CD4-positive, alpha-beta T cell treated with Interleukin-6 at 100 ng/mL for 8 hours (primary cell): ENCODE results near the gene NMNAT3.

Experiments used
- DNase-seq: peaks from one replicate; pipeline ENCODE4 v3.0.0-alpha.2; 2020; ENCODE audit warnings: mixed read lengths, low spot score

Gene NMNAT3

GRCh38 chr3:139677388-139678155 is at the start of gene NMNAT3:
NMNAT3 (minus strand) TSS chr3:139677972; CDS start chr3:139627724, 50,248 bp downstream.
- DNase-seq: peak; percentile 77

DNA sequence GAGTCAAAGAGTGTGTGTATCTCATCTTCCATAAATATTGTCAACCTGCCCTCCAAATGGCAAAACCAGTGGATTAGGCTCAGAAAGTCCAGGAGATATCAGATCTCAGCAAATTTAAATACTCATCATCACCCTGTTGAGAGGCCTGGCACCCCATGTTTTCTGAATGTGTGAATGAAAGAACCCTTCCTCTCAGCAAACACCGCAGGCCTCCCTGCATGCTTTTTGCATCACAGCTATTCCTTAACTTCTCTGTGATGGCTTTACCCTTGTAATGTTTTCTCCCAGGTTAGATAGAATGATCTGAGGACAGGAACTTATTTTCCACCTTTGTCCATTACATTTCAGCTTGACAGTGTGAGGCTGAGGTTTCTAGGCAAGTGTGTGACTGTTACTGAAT is 43.6 kb upstream of the NMNAT3 start:
- no peak for DNase-seq

GRCh38 chr3:139718415-139718814 is 40.6 kb upstream of the NMNAT3 start:
- DNase-seq: no peak

GRCh38 chr3:139716908-139717485 is 39.2 kb upstream of the NMNAT3 start:
- DNase-seq: no peak

- no peak for DNase-seq
Observed at GRCh38 chr3:139715743-139716360, 38.1 kb upstream of the NMNAT3 start.

- no peak for DNase-seq
Observed at GRCh38 chr3:139715166-139715565, 37.4 kb upstream of the NMNAT3 start.

- DNase-seq: no peak
Observed at GRCh38 chr3:139710212-139710611, 32.4 kb upstream of the NMNAT3 start.

DNA sequence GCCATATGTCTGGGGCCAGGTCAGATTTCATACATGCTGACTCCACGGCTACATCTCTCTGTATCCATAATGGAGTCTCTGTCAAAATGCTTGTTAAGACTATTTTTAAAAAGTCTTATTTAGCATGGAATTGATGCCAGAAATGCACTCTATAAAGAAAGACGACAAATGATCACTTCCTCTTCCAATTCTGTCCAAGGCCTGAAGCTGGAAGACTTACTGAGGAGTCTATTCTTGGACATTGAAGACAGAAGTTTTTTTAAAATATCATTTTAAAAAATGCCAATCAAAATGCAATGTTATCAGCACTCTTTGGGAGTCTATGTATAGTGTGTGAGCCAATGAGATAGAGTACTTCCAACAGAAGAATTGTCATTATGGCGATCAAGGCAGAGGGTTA is 27.9 kb upstream of the NMNAT3 start:
- no peak for DNase-seq

DNA sequence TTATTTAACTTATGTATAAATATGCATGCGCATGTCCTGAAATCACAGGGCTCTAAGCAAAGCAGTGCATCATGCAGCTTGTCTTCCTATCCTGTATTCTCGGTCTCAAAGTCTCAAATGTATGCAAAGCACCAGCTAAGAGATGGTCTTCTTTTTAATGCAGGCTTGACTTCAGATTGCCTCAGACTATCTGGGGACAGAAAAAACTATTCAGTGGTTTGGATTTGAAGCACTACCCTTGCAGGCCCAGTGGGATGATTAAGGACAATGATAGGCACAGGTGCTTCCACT is 18.5 kb upstream of the NMNAT3 start:
- DNase-seq: no peak

- DNase-seq: no peak
Observed at GRCh38 chr3:139695426-139696313, 17.9 kb upstream of the NMNAT3 start.

- no peak for DNase-seq
Observed at GRCh38 chr3:139695007-139695406, 17.2 kb upstream of the NMNAT3 start.

DNA sequence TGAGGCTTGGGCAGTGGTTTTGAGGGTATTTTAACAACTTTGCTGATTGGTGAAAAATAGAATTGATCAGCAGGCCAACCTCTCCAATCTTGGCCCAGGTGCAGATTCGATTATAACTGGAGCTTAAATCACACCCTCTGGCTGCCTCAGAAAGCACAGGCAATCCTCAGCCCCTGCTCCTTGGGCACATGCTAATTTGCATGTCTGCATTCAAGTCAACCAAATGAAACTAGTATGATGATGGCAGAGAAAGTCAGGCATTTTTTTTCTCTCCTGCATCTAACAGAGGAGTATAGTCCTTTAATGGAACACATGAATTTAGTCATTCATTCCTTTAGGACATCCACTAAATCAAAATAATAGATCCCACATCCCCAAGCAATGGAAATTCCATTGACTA is 16.8 kb upstream of the NMNAT3 start:
- no peak for DNase-seq

GRCh38 chr3:139691619-139692018 is 13.8 kb upstream of the NMNAT3 start:
- DNase-seq: no peak

DNA sequence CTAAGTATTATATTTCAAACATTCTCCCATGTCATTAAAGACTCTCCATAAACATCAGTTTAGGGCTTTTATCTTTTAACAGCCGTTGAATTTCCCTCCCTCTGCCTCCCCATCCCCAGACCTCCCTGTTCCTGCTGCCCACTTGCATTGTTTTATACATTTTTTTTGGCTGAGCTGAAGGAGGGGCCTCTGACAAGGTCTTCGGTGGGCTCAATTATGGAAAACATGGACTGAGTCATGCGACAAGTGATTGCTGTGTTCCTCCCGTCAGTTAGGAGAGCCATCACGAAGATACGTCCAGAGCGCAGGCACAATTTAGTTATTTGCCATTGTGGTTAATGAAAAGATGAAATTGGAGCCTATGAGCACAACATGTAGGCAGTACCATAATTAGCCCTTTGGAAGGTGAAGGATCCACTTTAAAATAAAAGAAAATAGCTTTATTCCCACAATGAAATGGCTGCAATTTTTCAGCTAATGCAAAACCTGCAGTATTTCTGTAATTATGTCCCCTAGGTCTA is 12.0 kb upstream of the NMNAT3 start:
- no peak for DNase-seq

DNA sequence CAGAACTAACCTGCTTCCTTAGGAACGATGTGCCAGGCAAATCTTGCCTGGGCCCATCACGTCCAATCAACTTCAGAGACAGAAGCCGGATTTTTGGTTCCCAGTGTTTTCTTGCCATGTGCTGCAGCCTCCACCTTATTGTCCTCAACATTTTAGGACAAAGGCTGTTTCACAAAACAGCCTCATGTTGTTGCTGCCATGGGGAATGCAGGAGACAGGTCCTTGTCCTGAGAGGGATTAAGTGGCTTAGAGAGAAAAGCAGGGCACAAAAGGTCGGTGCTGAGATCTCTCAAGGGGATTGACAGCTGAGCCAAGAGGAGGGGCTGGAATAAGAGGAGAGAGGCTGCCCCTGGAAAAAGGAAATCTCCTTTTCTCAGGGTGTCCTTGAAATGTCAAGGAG is 11.3 kb upstream of the NMNAT3 start:
- DNase-seq: no peak

DNA sequence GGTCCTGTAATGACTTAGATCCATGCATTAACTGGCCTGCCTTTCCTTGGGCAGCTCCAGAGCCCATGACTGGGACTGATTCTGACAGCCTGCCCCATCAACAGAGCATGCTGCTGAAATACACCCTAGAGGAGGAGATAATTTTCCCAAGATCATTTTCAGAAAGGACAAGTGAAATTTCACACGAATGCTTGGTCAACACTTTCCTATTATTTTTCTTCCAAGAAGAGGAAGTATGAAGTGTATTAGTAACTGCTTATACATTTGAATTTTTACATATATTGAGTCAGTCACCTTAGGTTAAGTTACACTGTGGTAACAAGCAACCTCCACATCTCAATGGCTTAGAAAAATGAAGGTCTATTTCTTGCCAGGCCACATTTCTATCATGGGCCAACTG is 9.7 kb upstream of the NMNAT3 start:
- no peak for DNase-seq

- no peak for DNase-seq
Observed at GRCh38 chr3:139686624-139687023, 8.9 kb upstream of the NMNAT3 start.

GRCh38 chr3:139686206-139686605 is 8.4 kb upstream of the NMNAT3 start:
- DNase-seq: no peak

DNA sequence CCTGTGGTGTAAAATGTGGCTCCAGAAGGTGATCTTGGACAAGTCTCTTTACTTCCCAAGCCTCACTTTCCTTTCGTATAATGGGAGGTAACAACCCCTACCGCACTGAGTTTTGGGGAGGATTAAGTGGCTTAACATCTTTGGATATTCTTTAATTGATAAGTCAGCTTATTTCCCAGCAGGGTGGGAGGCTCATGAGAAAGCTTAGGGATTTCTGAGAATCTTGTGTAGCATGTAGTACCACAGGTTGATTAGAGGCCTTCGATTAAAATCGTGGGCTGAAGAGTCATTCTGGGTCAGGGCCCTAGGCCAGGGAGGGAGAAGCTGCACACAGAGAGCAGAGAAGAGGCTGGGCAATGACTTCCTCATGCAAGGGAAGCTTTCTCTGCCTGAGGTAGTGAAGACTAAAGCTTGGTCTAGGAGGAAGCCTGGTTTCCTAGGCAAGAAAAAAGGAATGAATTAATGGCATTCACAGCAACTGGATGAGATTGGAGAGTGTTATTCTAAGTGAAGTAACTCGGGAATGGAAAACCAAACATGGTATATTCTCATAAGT is 1.5 kb upstream of the NMNAT3 start:
- DNase-seq: no peak

DNA sequence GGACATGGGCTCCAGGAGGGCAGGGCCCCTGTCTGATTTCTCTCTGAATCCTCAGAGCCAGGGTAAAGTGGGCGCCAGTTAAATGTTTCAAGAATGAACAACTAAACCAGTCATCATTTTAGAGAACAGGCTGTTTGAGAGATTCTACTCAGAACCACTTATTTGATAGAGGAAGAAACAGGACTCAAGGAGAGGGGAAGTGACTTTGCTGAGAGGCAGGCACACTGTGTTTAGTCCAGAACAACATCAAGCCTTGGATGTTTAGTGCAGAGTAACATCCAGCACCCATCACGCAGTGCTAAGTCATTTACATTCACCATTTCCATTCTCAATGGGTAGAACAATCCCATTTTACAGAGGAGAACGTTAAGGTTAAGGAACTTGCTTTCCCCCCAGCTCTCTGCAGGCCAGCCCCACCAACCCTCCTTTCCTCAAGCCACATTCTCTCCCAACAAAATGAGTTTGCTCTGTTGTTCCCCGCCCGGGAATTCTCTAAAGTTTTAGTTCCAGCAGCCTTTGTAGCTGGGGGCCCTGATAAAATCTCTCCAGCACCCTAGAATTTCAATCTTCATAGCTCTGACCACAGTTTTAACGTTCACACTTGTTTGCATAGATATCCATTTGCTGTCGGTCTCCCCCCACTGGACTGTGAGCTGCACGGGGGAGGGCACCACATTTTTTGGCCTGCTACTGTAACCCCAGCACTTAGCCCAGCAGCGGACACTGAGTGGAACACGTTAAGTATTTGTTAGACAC is 962 bp downstream of the NMNAT3 start:
- no peak for DNase-seq

DNA sequence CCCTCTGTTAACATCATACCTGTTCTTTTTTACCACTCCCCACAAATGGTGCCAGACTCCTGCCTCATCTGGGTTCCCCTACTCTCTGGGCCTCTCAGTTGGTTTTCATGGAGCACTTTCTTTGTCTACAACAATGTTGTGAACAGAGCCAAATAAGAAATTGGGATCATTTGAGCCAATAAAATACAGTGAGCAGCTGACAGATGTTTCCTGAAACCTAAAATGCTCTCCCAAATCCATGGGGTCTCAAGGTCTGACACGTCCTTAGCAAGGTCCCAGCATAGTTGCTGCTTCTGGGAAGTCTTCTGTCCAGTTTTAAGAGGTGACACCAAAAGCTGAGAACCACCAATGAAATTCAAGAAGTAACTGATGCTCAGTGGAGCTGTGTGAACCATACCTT is 1.7 kb downstream of the NMNAT3 start:
- no peak for DNase-seq
